A549 (cell line): ENCODE measurements around the gene N4BP3.

Experiments used
- HOXA7 ChIP-seq: fragments of 250-450 bp; sonication (Bioruptor Pico); IDR thresholded peaks from 2 replicates; pipeline ENCODE4 v1.5.0; 2020; ENCODE audit warnings: mild to moderate bottlenecking, moderate library complexity
- MAX ChIP-seq: IDR thresholded peaks from 2 replicates; pipeline ENCODE4 v1.6.1; 2012

DNA sequence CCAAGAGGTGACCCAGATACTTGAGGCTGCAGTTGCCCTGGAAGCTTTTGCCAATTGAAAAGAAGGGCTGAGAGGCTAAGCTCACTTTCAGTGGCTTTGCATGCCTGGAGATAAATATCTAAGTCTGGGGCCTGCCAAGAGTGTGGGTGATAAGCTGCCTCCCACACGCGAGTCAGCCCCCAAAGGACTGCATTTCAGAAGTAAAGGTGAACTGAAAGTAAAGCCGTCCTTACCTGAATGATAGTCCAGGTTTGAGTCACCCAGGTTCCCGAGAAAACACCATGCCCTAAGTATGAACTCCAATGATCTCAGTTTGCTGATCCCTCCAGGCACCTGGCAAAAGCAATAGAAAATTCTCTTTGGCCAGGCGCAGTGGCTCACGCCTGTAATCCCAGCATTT is 22.5 kb upstream of the N4BP3 start:
- TF ChIP-seq MAX (no peak), HOXA7 (CRISPR knock-in tag) (no peak)
